ENCODE data around the gene HNRNPAB.

The HNRNPAB gene

GRCh38 chr5:178240341-178240741 is 36.0 kb downstream of the HNRNPAB start:
- TF ChIP-seq, protein P1, sequence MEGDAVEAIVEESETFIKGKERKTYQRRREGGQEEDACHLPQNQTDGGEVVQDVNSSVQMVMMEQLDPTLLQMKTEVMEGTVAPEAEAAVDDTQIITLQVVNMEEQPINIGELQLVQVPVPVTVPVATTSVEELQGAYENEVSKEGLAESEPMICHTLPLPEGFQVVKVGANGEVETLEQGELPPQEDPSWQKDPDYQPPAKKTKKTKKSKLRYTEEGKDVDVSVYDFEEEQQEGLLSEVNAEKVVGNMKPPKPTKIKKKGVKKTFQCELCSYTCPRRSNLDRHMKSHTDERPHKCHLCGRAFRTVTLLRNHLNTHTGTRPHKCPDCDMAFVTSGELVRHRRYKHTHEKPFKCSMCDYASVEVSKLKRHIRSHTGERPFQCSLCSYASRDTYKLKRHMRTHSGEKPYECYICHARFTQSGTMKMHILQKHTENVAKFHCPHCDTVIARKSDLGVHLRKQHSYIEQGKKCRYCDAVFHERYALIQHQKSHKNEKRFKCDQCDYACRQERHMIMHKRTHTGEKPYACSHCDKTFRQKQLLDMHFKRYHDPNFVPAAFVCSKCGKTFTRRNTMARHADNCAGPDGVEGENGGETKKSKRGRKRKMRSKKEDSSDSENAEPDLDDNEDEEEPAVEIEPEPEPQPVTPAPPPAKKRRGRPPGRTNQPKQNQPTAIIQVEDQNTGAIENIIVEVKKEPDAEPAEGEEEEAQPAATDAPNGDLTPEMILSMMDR (IDR thresholded peaks at IDR 0.05), result no peak
- TF ChIP-seq ZFX (IDR thresholded peaks at IDR 0.05; ENCODE audit: borderline replicate concordance), result no peak
- H3K27ac ChIP-seq, result no peak overlapping the region

- TF ChIP-seq, protein P1 (IDR thresholded peaks at IDR 0.05), result no peak
- no peak for TF ChIP-seq ZFX (IDR thresholded peaks at IDR 0.05; ENCODE audit: borderline replicate concordance)
- no peak overlapping the region for H3K27ac ChIP-seq
Observed at GRCh38 chr5:178240766-178241165, 36.4 kb downstream of the HNRNPAB start.

DNA sequence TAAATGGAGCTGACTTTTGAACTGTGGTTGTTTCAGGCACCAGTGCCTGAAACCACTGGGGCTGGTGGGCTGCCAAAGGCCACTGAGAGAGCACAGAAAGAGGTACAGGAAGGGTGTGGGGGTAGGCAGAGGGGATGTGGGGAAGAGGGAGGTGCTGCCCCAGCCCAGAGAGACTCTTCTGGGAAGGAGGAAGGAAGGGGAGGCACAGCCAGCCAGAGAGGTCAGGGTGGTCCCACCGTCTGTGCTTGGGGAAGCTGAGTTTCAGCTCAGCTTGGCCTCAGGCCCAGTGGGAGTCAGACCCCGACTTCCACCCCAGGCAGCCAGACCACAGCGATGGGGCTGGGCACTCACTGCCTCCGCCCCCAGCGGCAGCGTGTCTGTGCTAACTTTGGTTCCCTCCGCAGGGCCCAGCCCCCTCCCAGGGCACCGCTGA is 36.9 kb downstream of the HNRNPAB start:
- no peak overlapping the region for H3K27ac ChIP-seq
- TF ChIP-seq, protein P1 (IDR thresholded peaks at IDR 0.05), result no peak
- TF ChIP-seq ZFX (IDR thresholded peaks at IDR 0.05; ENCODE audit: borderline replicate concordance), result no peak

DNA sequence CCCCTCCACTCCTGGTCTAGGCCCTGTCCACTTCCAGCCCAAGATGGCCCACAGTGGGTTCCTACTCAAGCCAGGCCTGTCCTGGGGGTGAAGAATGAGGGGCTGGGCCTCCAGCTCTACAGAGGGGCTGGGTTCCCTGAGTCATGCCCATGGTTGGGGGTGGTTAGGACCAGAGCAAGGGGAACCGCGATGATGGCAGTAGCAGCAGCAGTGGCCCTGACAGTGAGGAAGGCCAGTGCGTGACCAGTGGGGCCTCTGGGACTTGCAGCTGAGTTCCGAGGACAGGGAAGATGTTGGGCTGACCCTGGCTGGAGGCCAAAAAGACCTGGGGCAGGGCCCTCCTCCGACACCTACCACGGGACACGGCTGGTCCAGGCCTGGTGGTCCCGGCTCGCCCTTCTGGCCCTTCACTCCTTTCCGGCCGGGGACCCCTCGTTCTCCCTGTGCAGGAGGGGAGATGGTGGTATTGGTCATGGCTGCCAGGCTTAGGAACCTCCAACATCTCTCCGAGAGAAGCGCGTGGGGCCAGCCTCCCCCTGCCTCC is 37.4 kb downstream of the HNRNPAB start:
- TF ChIP-seq, protein P1 (IDR thresholded peaks at IDR 0.05), result no peak
- TF ChIP-seq ZFX (IDR thresholded peaks at IDR 0.05; ENCODE audit: borderline replicate concordance), result no peak
- no peak overlapping the region for H3K27ac ChIP-seq

GRCh38 chr5:178242416-178242815 is 38.1 kb downstream of the HNRNPAB start:
- H3K27ac ChIP-seq, result no peak overlapping the region
- TF ChIP-seq, protein P1 (IDR thresholded peaks at IDR 0.05), result no peak
- no peak for TF ChIP-seq ZFX (IDR thresholded peaks at IDR 0.05; ENCODE audit: borderline replicate concordance)

GRCh38 chr5:178244576-178244975 is 40.2 kb downstream of the HNRNPAB start:
- H3K27ac ChIP-seq, result no peak overlapping the region
- TF ChIP-seq, protein P1 (IDR thresholded peaks at IDR 0.05), result no peak

GRCh38 chr5:178245389-178245788 is 41.1 kb downstream of the HNRNPAB start:
- no peak for TF ChIP-seq ZFX (IDR thresholded peaks at IDR 0.05; ENCODE audit: borderline replicate concordance)
- TF ChIP-seq, protein P1 (IDR thresholded peaks at IDR 0.05), result no peak
- no peak overlapping the region for H3K27ac ChIP-seq

All from 22Rv1 (cell line).